HG03039 (cell line): Measurements from ENCODE around the gene ERBB4.
"Not testable (repeated sequence)": the region's sequence is repeated elsewhere in the genome, so short reads cannot be mapped to it uniquely, and the experiment has no call there.

Experiments used
- ATAC-seq: cut with Tn5 transposase; IDR thresholded peaks from one replicate; pipeline ENCODE4 v1.9.1; 2021; ENCODE audit warnings: mild to moderate bottlenecking, moderate library complexity; ENCODE audit not compliant: unreplicated experiment

The ERBB4 gene

DNA sequence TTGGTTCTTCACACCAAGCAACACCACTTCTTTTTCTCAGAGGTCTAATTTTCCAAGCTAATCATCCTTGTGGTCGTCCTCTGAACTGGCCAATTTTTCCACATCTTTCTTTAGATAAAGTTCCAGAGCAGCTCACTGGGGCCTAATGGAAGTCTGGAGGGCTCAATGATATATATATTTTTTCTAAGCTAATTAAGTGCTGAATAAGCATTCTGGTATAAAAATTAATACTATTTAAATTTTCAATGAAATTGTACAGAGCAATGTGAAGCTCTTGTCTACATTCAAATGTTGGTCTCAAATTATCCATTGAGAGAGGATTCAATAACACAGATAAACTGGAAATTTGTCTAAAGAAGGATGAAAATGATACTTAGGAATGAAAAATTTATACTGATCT lies 866.6 kb downstream of the ERBB4 start:
- no peak for ATAC-seq

DNA sequence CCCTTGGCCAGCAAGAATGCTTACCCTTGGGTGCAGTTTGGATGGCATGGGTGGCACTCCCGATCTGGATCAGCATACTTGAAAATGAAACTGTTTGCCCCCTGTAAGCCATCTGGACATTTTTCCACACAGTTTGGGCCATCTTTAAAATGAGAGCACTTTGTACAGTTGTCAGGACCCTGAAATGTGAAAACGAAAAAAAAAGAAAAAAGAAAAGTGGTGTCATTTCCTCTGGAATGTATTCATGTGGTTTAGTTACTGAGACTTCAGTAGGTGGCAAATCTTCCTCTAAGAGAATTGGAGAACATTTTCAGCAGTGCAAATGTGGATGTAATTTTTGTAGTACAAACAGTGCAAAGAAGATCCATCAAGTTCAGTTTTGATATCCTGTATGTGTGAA lies 873.3 kb downstream of the ERBB4 start:
- no peak for ATAC-seq

GRCh38 chr2:211664321-211664720 lies 874.3 kb downstream of the ERBB4 start:
- ATAC-seq = no peak

DNA sequence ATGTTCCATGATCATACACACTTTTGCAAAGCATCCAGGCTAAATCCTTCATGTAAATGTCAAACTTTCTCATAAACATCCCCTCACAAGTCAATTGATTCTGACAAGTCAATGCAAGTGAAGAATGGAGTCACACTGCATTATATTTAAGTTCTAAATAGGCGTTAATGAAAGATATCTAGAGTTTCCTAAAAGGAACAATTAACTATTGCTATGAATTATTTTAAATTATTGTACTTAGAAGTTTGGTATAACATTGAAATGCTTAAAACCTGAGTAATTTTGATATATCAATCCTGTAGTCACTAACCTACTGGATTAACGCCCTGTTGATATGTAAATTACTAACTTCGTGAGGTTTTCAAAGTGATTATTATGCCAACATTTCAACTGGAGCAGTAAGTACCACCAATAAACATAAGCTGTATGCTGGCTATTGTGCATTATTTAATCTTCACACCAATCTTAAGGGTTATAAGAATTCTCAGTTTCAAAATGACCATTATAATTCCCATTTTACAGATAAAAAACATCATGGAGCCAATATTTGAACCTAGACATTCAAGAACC lies 884.3 kb downstream of the ERBB4 start:
- no peak for ATAC-seq

- no peak for ATAC-seq
Observed at GRCh38 chr2:211652327-211652726, 886.3 kb downstream of the ERBB4 start.

DNA sequence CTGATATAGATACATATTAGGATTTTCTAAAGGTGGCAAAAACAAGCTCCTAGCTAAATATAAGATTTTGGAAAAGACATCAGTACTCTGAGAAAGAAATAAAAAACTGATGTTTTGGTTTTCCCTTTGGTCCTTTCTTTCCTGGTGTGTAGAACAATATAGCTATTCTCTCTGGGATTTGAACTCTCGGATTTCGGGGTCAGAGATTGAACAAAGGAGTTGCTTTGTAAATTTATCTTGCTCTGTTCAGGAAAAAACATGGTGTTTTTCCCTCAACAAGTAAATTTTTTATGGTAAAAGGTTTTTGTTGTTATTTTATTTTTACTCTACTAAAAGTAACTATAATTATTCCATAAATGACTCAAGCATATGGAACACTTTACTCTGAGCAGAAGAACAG lies 889.3 kb downstream of the ERBB4 start:
- no peak for ATAC-seq

DNA sequence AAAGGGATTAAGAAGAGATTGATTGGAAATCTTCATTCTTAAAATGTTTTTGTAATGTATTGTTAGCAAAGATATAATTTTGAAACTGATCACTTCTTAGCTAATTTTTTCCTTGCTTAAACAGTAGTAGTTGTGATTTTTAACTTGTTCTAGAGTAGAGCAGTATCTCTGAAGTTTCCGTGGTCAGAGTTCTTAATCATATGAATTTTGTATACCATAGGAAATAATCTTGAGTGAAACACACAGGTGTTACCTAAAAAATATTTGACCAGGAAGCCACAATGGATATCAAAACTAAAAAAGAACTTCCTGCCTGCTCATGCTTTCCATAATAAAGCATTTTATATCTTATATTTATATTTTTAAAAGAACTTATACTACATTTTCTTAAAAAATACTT lies 907.1 kb downstream of the ERBB4 start:
- ATAC-seq = no peak

GRCh38 chr2:211623096-211623495 lies 915.5 kb downstream of the ERBB4 start:
- ATAC-seq = no peak

GRCh38 chr2:211620986-211621385 lies 917.6 kb downstream of the ERBB4 start:
- no peak for ATAC-seq

DNA sequence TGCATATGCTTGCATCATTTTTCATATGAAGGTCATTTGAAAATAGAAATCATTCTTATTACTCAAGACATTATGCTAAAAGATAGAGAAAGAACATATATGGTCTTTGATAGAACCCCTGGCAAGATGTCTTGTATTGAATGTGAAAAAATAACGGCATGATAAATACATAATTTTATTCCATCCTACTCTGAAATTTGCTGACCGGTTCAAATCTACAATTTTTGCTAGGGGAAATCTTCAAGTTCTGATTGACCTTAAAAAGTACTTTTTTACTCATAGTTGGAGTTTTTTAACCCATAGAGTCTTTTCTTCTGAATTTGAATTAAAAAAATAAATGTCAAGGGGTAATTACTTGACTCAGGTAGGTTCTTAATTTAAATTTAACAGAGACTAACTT lies 920.8 kb downstream of the ERBB4 start:
- ATAC-seq = no peak

DNA sequence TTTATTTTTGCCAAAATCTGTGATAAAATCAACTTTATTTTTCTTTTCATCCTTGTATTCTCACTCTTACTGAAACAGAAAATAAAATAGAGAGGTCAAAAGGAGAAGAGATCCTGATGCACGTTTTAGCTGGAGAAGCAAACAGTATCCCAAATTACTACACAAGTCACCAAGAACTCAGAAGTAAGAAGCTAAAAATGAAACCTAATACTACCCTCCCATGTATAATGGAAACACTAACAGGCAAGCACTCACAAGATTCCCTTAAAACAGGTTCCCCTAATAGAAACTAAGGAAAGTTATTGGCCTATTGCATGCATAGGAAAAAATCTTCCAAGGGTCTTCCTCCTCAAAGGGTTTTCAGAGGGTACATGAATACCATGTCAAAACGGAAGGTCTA lies 927.0 kb downstream of the ERBB4 start:
- no peak for ATAC-seq

DNA sequence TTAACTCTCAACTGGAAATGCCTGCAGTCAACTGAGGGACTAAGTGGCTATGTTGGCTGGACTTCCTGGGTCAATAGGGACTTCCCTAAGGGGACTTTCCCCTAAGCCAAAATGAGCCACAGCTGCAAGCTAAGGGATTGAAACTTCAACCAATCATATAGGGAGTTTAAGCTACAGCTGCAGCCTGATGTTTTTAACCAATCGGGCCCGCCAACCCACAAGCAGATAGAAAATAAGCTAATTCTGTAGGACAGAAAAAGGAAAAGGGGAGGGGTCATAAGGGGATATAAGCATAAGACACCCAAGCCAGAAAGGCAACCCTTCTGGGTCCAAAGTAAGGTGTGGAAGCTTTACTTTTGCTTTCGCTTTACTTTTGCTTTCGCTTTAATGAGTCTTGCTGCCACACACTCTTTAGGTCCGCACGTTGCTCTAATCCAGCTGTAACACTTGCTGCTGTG lies 927.5 kb downstream of the ERBB4 start:
- ATAC-seq = no peak

DNA sequence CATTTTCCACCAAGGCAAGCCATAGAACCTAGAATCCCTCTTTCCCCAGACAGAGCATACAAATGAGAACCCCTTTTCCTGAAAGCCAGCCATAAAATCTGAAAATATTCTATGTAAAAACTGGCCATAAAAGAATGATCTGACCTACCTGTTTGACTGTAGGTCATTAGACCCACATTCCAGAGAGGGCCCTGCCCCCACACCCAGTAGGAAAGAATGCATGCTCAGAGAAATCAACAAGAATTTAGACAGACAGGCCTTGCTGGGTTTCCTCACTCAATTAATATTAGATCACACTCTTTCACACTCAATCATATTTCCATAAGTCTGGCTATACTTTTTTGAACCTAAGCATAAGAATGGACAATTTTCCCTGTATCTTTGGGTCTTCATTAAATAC lies 929.5 kb downstream of the ERBB4 start:
- ATAC-seq = no peak

DNA sequence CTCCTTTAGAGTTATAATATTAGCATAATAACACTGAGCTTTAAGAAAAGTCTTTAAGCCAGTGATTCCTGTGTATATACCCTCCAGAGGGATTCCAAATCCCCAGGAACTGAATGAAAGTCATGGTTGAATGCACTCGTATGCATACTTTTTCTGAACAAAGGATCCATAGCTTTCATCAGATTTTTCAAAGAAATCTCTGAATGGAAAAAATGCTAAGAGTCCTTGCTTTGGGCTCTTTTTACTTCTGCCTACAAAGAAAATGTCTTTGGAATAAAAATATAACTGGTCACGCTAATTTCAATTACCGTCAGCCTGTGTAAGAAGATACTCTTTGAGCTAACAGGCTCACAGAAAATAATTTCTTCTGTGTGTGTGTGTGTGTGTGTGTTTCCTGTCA lies 939.5 kb downstream of the ERBB4 start:
- no peak for ATAC-seq

DNA sequence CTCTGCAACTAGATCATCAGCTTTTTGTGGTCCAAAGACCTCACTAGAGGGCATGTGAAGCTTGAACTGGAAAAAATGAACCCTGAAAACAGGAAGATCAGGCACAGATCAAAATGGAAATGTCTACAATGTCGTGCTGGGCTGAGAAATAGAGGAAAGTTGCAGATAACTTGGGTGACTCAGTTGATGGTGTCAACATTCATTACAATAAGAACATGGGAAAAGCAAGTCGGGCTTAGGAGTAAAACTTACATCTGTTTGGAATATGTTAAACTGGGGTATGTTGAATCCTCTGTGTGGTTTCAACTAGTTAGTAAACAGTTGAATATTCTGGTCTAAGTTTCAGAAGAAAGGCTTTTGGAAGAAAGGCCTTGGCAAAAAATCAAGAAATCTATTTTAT lies 940.4 kb downstream of the ERBB4 start:
- ATAC-seq = no peak

DNA sequence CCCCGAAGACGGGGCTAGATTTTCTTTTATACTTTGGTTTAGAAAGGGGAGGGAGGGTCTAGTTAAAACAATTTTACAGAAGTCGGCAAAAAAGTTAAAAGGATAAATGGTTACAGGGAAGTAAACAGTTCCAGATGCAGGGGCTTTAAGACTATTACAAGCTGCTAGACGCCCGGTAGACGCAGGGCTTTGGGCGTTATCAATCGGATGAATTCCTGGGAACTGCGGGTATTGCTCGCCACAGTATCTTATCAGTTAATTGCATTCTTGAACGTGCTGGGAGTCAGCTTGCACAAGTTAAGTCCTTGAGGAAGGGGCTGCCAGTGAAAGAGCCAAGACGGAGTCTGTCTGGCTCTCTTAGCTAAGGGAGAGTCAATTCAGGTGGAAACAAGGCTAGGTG lies 946.6 kb downstream of the ERBB4 start:
- ATAC-seq = not testable (repeated sequence)

GRCh38 chr2:211591426-211591825 lies 947.2 kb downstream of the ERBB4 start:
- ATAC-seq = no peak

DNA sequence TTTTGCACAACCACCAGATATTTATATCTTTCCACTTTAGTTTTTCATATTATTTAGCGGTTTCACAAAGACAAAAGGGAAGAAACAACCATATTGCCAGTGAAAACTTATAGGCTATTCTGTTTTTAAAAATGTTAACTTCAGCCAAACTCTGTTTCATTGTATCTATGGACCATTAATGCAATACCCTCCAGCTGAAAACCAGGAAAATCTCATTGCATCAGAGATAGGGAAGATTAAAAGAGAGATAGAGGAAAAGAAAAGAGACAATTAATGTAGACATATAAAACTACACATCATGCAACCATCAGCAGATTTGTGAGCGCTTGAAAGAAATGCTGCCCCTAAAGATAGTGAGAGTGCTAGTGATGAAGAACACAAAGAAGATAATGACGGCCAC lies 970.2 kb downstream of the ERBB4 start:
- no peak for ATAC-seq

- no peak for ATAC-seq
Observed at GRCh38 chr2:211564441-211564840, 974.2 kb downstream of the ERBB4 start.

DNA sequence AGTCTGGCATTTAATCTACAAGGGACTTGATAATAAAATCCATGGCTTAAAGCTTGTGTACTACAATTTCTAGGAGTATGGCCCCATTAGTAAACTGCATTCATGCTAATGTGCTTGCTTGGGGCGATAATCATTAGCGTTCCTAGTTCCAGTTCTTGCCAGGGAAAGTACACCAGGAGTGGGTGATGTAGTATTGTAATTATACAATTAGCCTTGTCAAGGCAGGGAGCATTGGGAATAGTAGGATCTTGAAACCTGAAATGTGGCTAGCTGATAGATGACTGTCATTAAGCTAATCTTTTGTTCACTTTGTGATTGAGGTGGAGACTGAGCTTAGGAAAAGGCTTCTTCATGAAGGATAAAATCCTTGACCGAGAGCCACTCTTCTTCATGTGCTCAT lies 993.0 kb downstream of the ERBB4 start:
- no peak for ATAC-seq

GRCh38 chr2:211534632-211535031 lies 1004.0 kb downstream of the ERBB4 start:
- ATAC-seq = no peak

DNA sequence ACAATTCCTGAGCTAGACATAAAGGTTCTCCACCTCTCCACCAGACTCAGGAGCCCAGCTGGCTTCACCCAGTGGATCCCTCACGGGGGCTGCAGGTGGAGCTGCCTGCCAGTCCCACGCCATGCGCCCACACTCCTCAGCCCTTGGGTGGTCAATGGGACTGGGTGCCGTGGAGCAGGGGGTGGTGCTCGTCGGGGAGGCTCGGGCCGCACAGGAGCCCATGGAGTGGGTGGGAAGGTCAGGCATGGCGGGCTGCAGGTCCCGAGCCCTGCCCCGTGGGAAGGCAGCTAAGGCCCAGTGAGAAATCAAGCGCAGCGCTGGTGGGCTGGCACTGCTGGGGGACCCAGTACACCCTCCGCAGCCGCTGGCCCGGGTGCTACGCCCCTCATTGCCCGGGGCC lies 1014.4 kb downstream of the ERBB4 start:
- ATAC-seq = not testable (repeated sequence)

DNA sequence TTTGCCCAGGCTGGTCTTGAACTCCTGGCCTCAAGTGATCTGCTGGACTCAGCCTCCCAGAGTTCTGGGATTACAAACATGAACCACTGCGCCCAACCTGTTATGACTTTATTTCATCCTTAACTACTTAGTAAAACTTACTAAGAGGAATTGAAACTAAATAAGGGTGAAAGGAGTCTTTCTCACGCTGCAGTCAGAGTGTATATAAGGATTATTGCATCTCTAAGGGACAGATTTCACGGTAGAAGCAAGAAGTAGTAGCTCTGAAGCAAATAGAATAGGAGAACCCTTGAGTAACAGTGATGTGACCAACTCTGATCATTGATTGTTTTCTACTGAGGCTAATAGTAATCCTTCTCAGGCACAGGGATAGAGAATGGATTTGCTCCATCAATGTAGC lies 1022.1 kb downstream of the ERBB4 start:
- no peak for ATAC-seq

DNA sequence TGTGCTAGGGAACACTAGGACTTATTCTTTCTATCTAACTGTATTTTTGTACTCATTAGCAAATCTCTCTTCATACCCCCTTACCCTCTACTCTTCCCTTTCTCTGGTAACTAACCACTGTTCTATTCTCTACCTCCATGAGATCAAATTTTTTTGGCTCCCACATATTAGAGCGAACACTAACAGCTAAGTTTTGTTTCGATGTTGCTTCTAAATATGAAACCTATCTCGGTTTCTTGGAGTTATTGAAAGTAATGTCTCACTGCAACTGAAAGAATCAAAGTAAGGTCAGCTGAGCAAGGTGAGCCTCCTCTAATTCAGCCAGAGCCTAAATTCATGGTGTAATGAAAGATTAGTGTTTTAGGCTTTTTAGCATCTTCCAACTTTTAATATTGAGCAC lies 1024.6 kb downstream of the ERBB4 start:
- ATAC-seq = no peak
